Activated CD4-positive, alpha-beta T cell treated with anti-CD3 and anti-CD28 coated beads for 36 hours (primary cell): ENCODE measurements around the gene ALG8. TPM values are rescaled to one million over a fixed set of nuclear protein-coding genes. Genes with fewer than 3 reads are reported as not detected.

Experiments
- ATAC-seq: fragments of 200-7000 bp; cut with Tn5 transposase; one replicate; pipeline ENCODE4 v1.10.0; 2021; ENCODE audit warnings: mild to moderate bottlenecking, moderate library complexity
- CTCF ChIA-PET: fragments of 350-600 bp; sonication (Branson Sonifier 250); formaldehyde crosslinking; loops from one replicate; lab custom pipeline; 2021; ENCODE audit warnings: antibody characterized with exemption; lab: Charles Lee
- POLR2A ChIA-PET: fragments of 350-600 bp; sonication (Branson Sonifier 250); formaldehyde crosslinking; loops from one replicate; lab custom pipeline; 2021; ENCODE audit warnings: antibody characterized with exemption, inconsistent platforms; lab: Charles Lee
- DNase-seq: peaks from one replicate; pipeline ENCODE4 v3.0.0-alpha.2; 2020
- H3K27ac Mint-ChIP-seq: one replicate; pipeline ENCODE4 v1.8.0; 2021; ENCODE audit warnings: mixed read lengths
- H3K27me3 Mint-ChIP-seq: one replicate; pipeline ENCODE4 v1.8.0; 2021; ENCODE audit warnings: mixed read lengths
- H3K36me3 Mint-ChIP-seq: one replicate; pipeline ENCODE4 v1.8.0; 2021; ENCODE audit warnings: low read depth, mixed read lengths
- H3K4me1 Mint-ChIP-seq: one replicate; pipeline ENCODE4 v1.8.0; 2021; ENCODE audit warnings: mixed read lengths
- H3K4me3 Mint-ChIP-seq: one replicate; pipeline ENCODE4 v1.8.0; 2021; ENCODE audit warnings: mild to moderate bottlenecking, moderate library complexity, mixed read lengths
- H3K9me3 Mint-ChIP-seq: one replicate; pipeline ENCODE4 v1.8.0; 2021; ENCODE audit warnings: low read depth, mixed read lengths
- intact Hi-C, 2 experiments: fragments of 100-400 bp; cut with DNase I in 1 of 2; cut with micrococcal nuclease in 1 of 2; formaldehyde crosslinking; loops; one replicate each; pipeline versions ENCODE4 v1.14.2 to v1.15.1; 2022 to 2024; cut with DNase I, micrococcal nuclease
- total RNA-seq, 2 experiments: library from RNA; stranded (reverse); gene quantifications; one replicate each; pipeline ENCODE4 v1.2.3, GENCODE V29; 2021

Gene ALG8
- total RNA-seq, 2 experiments from 2014 or later = 59.4 to 85.2 TPM

GRCh38 chr11:78138291-78138690, 1.1 kb downstream of the ALG8 start:
- POLR2A ChIA-PET = interaction anchor here (0.6 to 1.7 kb wide), 3 partner anchors 24 to 143 kb away, joined by 4 to 11 read pairs (median 6); partner anchors contain the start of gene INTS4

GRCh38 chr11:78132475-78132874, 7.0 kb downstream of the ALG8 start:
- H3K9me3 Mint-ChIP-seq = no peaks in the 10 kb centered on the region
- POLR2A ChIA-PET = no interaction called here
- H3K4me1 Mint-ChIP-seq = peaks cover 15% of the 10 kb centered on the region
- no peak overlapping the region for H3K27ac Mint-ChIP-seq
- no peak for DNase-seq
- peaks cover 29% of the 10 kb centered on the region for H3K36me3 Mint-ChIP-seq
- no peak overlapping the region for H3K4me3 Mint-ChIP-seq
- no peak for ATAC-seq
- intact Hi-C loops = no loop called here
- CTCF ChIA-PET = interaction anchor here (0.8 kb wide), 1 partner anchor 93 kb away, joined by 3 read pairs; no protein-coding TSS in a partner anchor
- H3K27me3 Mint-ChIP-seq = no peaks in the 10 kb centered on the region

More at GRCh38 chr11:78138291-78138690, 1.1 kb downstream of the ALG8 start:
- H3K36me3 Mint-ChIP-seq = peaks cover 50% of the 10 kb centered on the region
- peak overlapping the region; percentile 95 for H3K27ac Mint-ChIP-seq
- H3K27me3 Mint-ChIP-seq = no peaks in the 10 kb centered on the region
- peaks cover 32% of the 10 kb centered on the region for H3K4me1 Mint-ChIP-seq
- CTCF ChIA-PET = interaction anchor here (0.9 to 1.2 kb wide), 3 partner anchors 64 to 143 kb away, joined by 3 read pairs; no protein-coding TSS in a partner anchor
- ATAC-seq (no peak), DNase-seq (no peak)
- intact Hi-C loops = loop anchor here (2.0 to 5.0 kb wide), 7 partner anchors 57 to 666 kb away; partner anchors contain the start of genes GAB2 (in 2 of the 2), AAMDC (in 1 of the 2), CLNS1A (in 1 of the 2) and PAK1 (in 1 of the 2)
- H3K4me3 Mint-ChIP-seq = peak overlapping the region; percentile 86
- no peaks in the 10 kb centered on the region for H3K9me3 Mint-ChIP-seq

- H3K4me1 Mint-ChIP-seq = peaks cover 9% of the 10 kb centered on the region
- no peaks in the 10 kb centered on the region for H3K27me3 Mint-ChIP-seq
- ATAC-seq = peak; percentile 33
- H3K36me3 Mint-ChIP-seq = peaks cover 24% of the 10 kb centered on the region
- intact Hi-C loops = no loop called here
- H3K9me3 Mint-ChIP-seq = no peaks in the 10 kb centered on the region
- H3K27ac Mint-ChIP-seq = no peak overlapping the region
- POLR2A ChIA-PET = no interaction called here
- H3K4me3 Mint-ChIP-seq = no peak overlapping the region
- DNase-seq = no peak
- CTCF ChIA-PET = interaction anchor here (0.8 kb wide), 1 partner anchor 93 kb away, joined by 3 read pairs; no protein-coding TSS in a partner anchor
Measured at GRCh38 chr11:78131956-78132355, 7.5 kb downstream of the ALG8 start.

- H3K36me3 Mint-ChIP-seq = peaks cover 13% of the 10 kb centered on the region
- POLR2A ChIA-PET = no interaction called here
- no peak overlapping the region for H3K27ac Mint-ChIP-seq
- intact Hi-C loops = no loop called here
- CTCF ChIA-PET = interaction anchor here (0.6 kb wide), 1 partner anchor 82 kb away, joined by 4 read pairs; no protein-coding TSS in a partner anchor
- H3K4me3 Mint-ChIP-seq = no peak overlapping the region
- ATAC-seq (no peak), DNase-seq (no peak)
- no peaks in the 10 kb centered on the region for H3K27me3 Mint-ChIP-seq
- H3K4me1 Mint-ChIP-seq = peaks cover 7% of the 10 kb centered on the region
- H3K9me3 Mint-ChIP-seq = no peaks in the 10 kb centered on the region
Measured at GRCh38 chr11:78127403-78127802, 12.0 kb downstream of the ALG8 start.

GRCh38 chr11:78112582-78113275, 26.7 kb downstream of the ALG8 start:
- H3K27me3 Mint-ChIP-seq = no peaks in the 10 kb centered on the region
- ChIA-PET CTCF (interaction anchor here (0.9 kb wide), 1 partner anchor 9 kb away, joined by 3 read pairs; no protein-coding TSS in a partner anchor), POLR2A (no interaction called here)
- intact Hi-C loops = no loop called here
- H3K36me3 Mint-ChIP-seq = peaks cover 38% of the 10 kb centered on the region
- no peak overlapping the region for H3K27ac Mint-ChIP-seq
- H3K4me3 Mint-ChIP-seq = no peak overlapping the region
- H3K4me1 Mint-ChIP-seq = no peaks in the 10 kb centered on the region
- ATAC-seq (no peak), DNase-seq (no peak)
- no peaks in the 10 kb centered on the region for H3K9me3 Mint-ChIP-seq

- Mint-ChIP-seq H3K9me3 (no peaks in the 10 kb centered on the region), H3K27ac (no peak overlapping the region), H3K27me3 (no peaks in the 10 kb centered on the region), H3K4me3 (no peak overlapping the region), H3K36me3 (peaks cover 39% of the 10 kb centered on the region), H3K4me1 (no peaks in the 10 kb centered on the region)
- ATAC-seq (no peak), DNase-seq (no peak)
- CTCF ChIA-PET = interaction anchor here (1.0 kb wide), 1 partner anchor 77 kb away, joined by 3 read pairs; the partner anchor contains the start of gene KCTD21
- POLR2A ChIA-PET = no interaction called here
- intact Hi-C loops = no loop called here
Measured at GRCh38 chr11:78111298-78111697, 28.1 kb downstream of the ALG8 start.

GRCh38 chr11:78110830-78111229, 28.6 kb downstream of the ALG8 start:
- Mint-ChIP-seq H3K4me1 (no peaks in the 10 kb centered on the region), H3K9me3 (no peaks in the 10 kb centered on the region), H3K27ac (no peak overlapping the region), H3K36me3 (peaks cover 43% of the 10 kb centered on the region), H3K4me3 (no peak overlapping the region), H3K27me3 (no peaks in the 10 kb centered on the region)
- POLR2A ChIA-PET = no interaction called here
- intact Hi-C loops = no loop called here
- DNase-seq (no peak), ATAC-seq (peak; percentile 26)
- CTCF ChIA-PET = interaction anchor here (0.7 to 1.0 kb wide), 2 partner anchors 65 to 78 kb away, joined by 3 read pairs; partner anchors contain the start of gene KCTD21

GRCh38 chr11:78110351-78110750, 29.1 kb downstream of the ALG8 start:
- H3K9me3 Mint-ChIP-seq = no peaks in the 10 kb centered on the region
- H3K27me3 Mint-ChIP-seq = no peaks in the 10 kb centered on the region
- ChIA-PET POLR2A (no interaction called here), CTCF (interaction anchor here (0.7 to 1.0 kb wide), 2 partner anchors 64 to 78 kb away, joined by 3 read pairs; partner anchors contain the start of gene KCTD21)
- no peak for DNase-seq
- no peak for ATAC-seq
- peaks cover 44% of the 10 kb centered on the region for H3K36me3 Mint-ChIP-seq
- no peaks in the 10 kb centered on the region for H3K4me1 Mint-ChIP-seq
- intact Hi-C loops = no loop called here
- no peak overlapping the region for H3K27ac Mint-ChIP-seq
- no peak overlapping the region for H3K4me3 Mint-ChIP-seq

- Mint-ChIP-seq H3K27ac (no peak overlapping the region), H3K27me3 (no peaks in the 10 kb centered on the region), H3K4me1 (no peaks in the 10 kb centered on the region), H3K9me3 (no peaks in the 10 kb centered on the region), H3K4me3 (no peak overlapping the region), H3K36me3 (peaks cover 44% of the 10 kb centered on the region)
- no peak for DNase-seq
- intact Hi-C loops = no loop called here
- CTCF ChIA-PET = interaction anchor here (0.6 to 0.9 kb wide), 2 partner anchors 8 to 90 kb away, joined by 3 read pairs; no protein-coding TSS in a partner anchor
- no peak for ATAC-seq
- POLR2A ChIA-PET = interaction anchor here (0.7 kb wide), 1 partner anchor 360 kb away, joined by 3 read pairs; no protein-coding TSS in a partner anchor
Measured at GRCh38 chr11:78109081-78110015, 30.1 kb downstream of the ALG8 start.

- intact Hi-C loops = no loop called here
- Mint-ChIP-seq H3K36me3 (peaks cover 31% of the 10 kb centered on the region), H3K27me3 (no peaks in the 10 kb centered on the region), H3K9me3 (no peaks in the 10 kb centered on the region), H3K4me1 (no peaks in the 10 kb centered on the region), H3K4me3 (no peak overlapping the region), H3K27ac (peak overlapping the region; percentile 3)
- ChIA-PET POLR2A (no interaction called here), CTCF (interaction anchor here (0.9 kb wide), 1 partner anchor 8 kb away, joined by 3 read pairs; no protein-coding TSS in a partner anchor)
- ATAC-seq (no peak), DNase-seq (no peak)
Measured at GRCh38 chr11:78100676-78101472, 38.6 kb downstream of the ALG8 start.
